Spleen (tissue), 11 donors: ENCODE results near the gene SETBP1. TPM values are rescaled to one million over a fixed set of nuclear protein-coding genes. Genes with fewer than 3 reads are reported as not detected.

Experiments used
- DNase-seq: peaks from one replicate; pipeline ENCODE4 v3.0.0-alpha.2; 2020
- H3K27ac ChIP-seq, 8 donors: fragments of 200-600 bp; sonication (generic) in 7 of 8; 1 replicate in 4 of 8; 2 replicates in 4 of 8; pipeline versions ENCODE4 v1.5.0 to v1.8.0; 2016 to 2021; ENCODE audit warnings: inconsistent platforms in 4 of 8, mild to moderate bottlenecking in 4 of 8, moderate library complexity in 1 of 8
- H3K27me3 ChIP-seq, 7 donors: fragments of 200-600 bp; sonication (generic) in 6 of 7; replicated peaks in 1 of 7; 1 replicate in 4 of 7; 2 replicates in 3 of 7; pipeline versions ENCODE4 v1.5.0 to v1.8.0; 2016 to 2021; ENCODE audit warnings: inconsistent platforms in 3 of 7, mild to moderate bottlenecking in 1 of 7
- H3K36me3 ChIP-seq, 6 donors: fragments of 200-600 bp; sonication (generic) in 5 of 6; 1 replicate in 4 of 6; 2 replicates in 2 of 6; pipeline versions ENCODE4 v1.5.0 to v1.8.0; 2016 to 2021; ENCODE audit warnings: inconsistent platforms in 2 of 6
- H3K4me1 ChIP-seq, 6 donors: fragments of 200-600 bp; sonication (generic) in 5 of 6; 1 replicate in 3 of 6; 2 replicates in 3 of 6; pipeline versions ENCODE4 v1.5.0 to v1.8.0; 2016 to 2021; ENCODE audit warnings: inconsistent platforms in 3 of 6
- H3K4me3 ChIP-seq, 8 donors: fragments of 200-600 bp; sonication (generic) in 7 of 8; 1 replicate in 4 of 8; 2 replicates in 4 of 8; pipeline versions ENCODE4 v1.5.0 to v1.8.0; 2016 to 2021; ENCODE audit warnings: inconsistent platforms in 4 of 8, mild to moderate bottlenecking in 4 of 8, moderate library complexity in 2 of 8
- H3K9me3 ChIP-seq, 8 donors: fragments of 200-600 bp; sonication (generic) in 7 of 8; 1 replicate in 4 of 8; 2 replicates in 4 of 8; pipeline versions ENCODE4 v1.5.0 to v1.8.0; 2016 to 2021; ENCODE audit warnings: inconsistent platforms in 4 of 8
- POLR2A ChIP-seq, 3 donors: fragments of 450-650 bp; IDR thresholded peaks; one replicate each; pipeline ENCODE4 v1.5.1; 2017; ENCODE audit warnings: antibody characterized with exemption in 3 of 3, mild to moderate bottlenecking in 1 of 3
- POLR2AphosphoS5 ChIP-seq, 3 donors: sonication (generic); formaldehyde crosslinking; IDR thresholded peaks; one replicate each; pipeline ENCODE4 v1.5.1; 2017; ENCODE audit warnings: antibody characterized with exemption in 3 of 3
- WGBS, 5 donors: extraction: QIAGEN DNeasy Blood & Tissue Kit in 3 of 5; methylation state at CpG; one replicate each; pipeline versions ENCODE4 v1.1.5 to v1.1.7; 2013 to 2018; 5-methylcytosine and 5-hydroxymethylcytosine counted together
- intact Hi-C: fragments of 100-400 bp; cut with DNase I; formaldehyde crosslinking; loops from one replicate; pipeline ENCODE4 v1.15.0; 2023; ENCODE audit warnings: low total_unique reads
- polyA plus RNA-seq, 3 donors: library from polyadenylated mRNA; stranded (reverse); fragments of 200-250 nt; gene quantifications; one replicate each; pipeline ENCODE4 v1.2.1, GENCODE V29; 2013
- total RNA-seq, 7 donors: library from RNA; depleted of rRNA in 3 of 7; stranded (reverse); fragments of >200 nt in 3 of 7; fragmentation: NEBNext Ultra II Directional in 4 of 7; extraction: Animal tissue kit (Norgen Biotek cat#: 25700) in 4 of 7; gene quantifications; one replicate each; pipeline versions ENCODE4 v1.1.0 to v1.2.1, GENCODE V29; 2016 to 2021
- TF ChIP-seq, protein P1 (sequence below), 11 experiments: fragments of 200-600 bp in 7 of 11; fragments of 450-650 bp in 4 of 11; sonication (generic) in 4 of 11; IDR thresholded peaks in 8 of 11; conservative IDR thresholded peaks in 3 of 11; 1 replicate in 7 of 11; 2 replicates in 4 of 11; pipeline versions ENCODE4 v1.4.0 to v1.8.0; 2016 to 2021; ENCODE audit warnings: antibody characterized with exemption in 11 of 11, inconsistent platforms in 4 of 11, mild to moderate bottlenecking in 1 of 11
- donor health status: healthy with polysubstance abuse.
- donor health status: DM: no; HTN: no; CAD: no; lungs with moderate emphysema.
- donor health status: DM: no; HTN: no; CAD: no.
- donor health status: Bipolar disorder and iron deficiency.
- donor health status: healthy.
- donor health status: DM: no; HTN: no; CAD: no.
- donor health status: DM: yes; HTN: yes; CAD: no.

SETBP1 gene
- total and polyA plus RNA-seq, 10 donors: 2.0 to 50.7 (median 33.1) TPM

DNA sequence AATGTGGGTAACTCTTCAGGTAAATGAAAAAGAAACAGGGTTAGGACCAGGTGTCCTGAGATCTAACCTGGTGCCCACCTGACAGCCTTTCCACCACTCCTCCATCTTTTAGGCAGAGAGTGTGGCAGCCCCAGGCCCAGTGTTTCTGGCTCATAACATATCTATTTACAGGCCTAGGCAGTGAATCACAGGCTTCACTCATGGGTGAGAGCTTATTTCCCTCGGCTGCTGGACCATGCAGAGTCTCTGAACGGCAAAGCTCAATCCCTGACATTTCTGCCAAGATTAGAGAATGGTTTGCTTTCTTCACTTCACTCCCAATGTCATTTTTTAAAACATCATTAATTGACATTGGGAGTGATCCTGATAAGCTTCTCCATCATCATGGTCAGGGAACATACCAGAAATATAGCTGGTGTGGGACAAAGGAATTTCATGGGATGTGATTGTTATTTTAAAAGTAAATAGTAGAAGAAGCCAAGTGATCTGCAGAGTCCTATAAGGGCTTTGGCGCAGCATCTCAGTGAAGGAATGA, 323.9 kb downstream of the SETBP1 start:
- H3K27me3 ChIP-seq: no peaks in the 10 kb centered on the region
- no peaks in the 10 kb centered on the region for H3K36me3 ChIP-seq
- intact Hi-C loops: no loop called here
- H3K4me1 ChIP-seq: peaks cover 6 to 14% (median 10%) of the 10 kb centered on the region in 6 donors
- no peak overlapping the region for H3K27ac ChIP-seq
- WGBS, 5 donors: 82 to 92% (median 90%) methylated on average over 3 of the region's 3 CpGs
- H3K9me3 ChIP-seq: no peaks in the 10 kb centered on the region
- H3K4me3 ChIP-seq: no peak overlapping the region
- TF ChIP-seq, protein P1, sequence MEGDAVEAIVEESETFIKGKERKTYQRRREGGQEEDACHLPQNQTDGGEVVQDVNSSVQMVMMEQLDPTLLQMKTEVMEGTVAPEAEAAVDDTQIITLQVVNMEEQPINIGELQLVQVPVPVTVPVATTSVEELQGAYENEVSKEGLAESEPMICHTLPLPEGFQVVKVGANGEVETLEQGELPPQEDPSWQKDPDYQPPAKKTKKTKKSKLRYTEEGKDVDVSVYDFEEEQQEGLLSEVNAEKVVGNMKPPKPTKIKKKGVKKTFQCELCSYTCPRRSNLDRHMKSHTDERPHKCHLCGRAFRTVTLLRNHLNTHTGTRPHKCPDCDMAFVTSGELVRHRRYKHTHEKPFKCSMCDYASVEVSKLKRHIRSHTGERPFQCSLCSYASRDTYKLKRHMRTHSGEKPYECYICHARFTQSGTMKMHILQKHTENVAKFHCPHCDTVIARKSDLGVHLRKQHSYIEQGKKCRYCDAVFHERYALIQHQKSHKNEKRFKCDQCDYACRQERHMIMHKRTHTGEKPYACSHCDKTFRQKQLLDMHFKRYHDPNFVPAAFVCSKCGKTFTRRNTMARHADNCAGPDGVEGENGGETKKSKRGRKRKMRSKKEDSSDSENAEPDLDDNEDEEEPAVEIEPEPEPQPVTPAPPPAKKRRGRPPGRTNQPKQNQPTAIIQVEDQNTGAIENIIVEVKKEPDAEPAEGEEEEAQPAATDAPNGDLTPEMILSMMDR (IDR thresholded peaks at IDR 0.05 in 8 of 11, conservative IDR thresholded peaks at IDR 0.05 in 3 of 11): no peak
- TF ChIP-seq POLR2A (IDR thresholded peaks at IDR 0.05): no peak
- DNase-seq: no peak

DNA sequence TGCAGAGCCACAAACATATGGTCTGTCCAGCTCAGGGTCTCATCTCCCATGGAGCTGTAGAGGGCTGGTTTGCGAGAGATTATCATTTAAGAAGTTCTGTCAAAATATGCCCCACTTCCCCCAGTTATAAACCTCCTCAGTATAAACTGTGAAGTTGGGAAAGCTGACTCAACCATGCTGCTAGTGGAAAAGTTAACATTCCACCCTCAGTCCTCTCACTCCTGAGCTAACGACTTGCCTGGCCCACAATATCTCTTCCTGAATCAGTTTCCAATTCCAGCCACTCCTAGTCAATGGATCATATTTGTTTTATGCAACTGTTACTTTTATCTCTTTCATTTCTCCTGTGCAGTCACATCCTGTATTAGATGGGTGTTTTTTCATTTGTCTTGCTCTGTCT, 326.2 kb downstream of the SETBP1 start:
- H3K4me1 ChIP-seq: peaks cover 6 to 23% (median 14%) of the 10 kb centered on the region in 6 donors
- TF ChIP-seq, protein P1 (IDR thresholded peaks at IDR 0.05 in 8 of 11, conservative IDR thresholded peaks at IDR 0.05 in 3 of 11): no peak
- no peak for TF ChIP-seq POLR2AphosphoS5 (IDR thresholded peaks at IDR 0.05)
- TF ChIP-seq POLR2A (IDR thresholded peaks at IDR 0.05): no peak
- intact Hi-C loops: no loop called here
- 84 to 93% (median 85%) methylated on average over 2 of the region's 2 CpGs for WGBS, 5 donors
- H3K9me3 ChIP-seq: no peaks in the 10 kb centered on the region
- DNase-seq: no peak
- H3K27ac ChIP-seq: no peak overlapping the region
- H3K4me3 ChIP-seq: no peak overlapping the region
- no peaks in the 10 kb centered on the region for H3K27me3 ChIP-seq
- no peaks in the 10 kb centered on the region for H3K36me3 ChIP-seq

DNA sequence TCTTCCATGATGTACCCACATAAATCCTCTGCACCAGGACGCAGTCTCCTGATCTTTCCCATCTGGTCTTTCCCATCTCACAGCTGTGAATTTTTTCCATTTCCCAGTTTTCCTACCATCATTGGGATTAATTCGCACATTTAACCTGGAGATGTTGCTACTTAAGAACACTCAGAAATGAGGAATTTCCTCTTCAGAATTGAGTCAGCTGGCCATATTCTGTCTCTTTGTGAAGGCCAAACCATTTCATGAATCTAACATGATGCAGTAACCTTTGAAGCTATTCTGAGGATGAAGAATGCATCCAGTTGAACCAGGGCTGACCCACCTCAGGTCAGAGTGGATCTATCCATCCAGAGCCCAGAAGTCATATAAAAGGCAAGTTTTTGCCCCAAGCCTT, 326.8 kb downstream of the SETBP1 start:
- WGBS, 5 donors: 94 to 97% (median 94%) methylated on average over 2 of the region's 2 CpGs
- Histone ChIP-seq H3K36me3 (no peaks in the 10 kb centered on the region), H3K9me3 (no peaks in the 10 kb centered on the region), H3K27me3 (no peaks in the 10 kb centered on the region), H3K4me3 (no peak overlapping the region), H3K4me1 (peaks cover 6 to 23% (median 14%) of the 10 kb centered on the region in 6 donors), H3K27ac (no peak overlapping the region)
- DNase-seq: no peak
- TF ChIP-seq, protein P1 (IDR thresholded peaks at IDR 0.05 in 8 of 11, conservative IDR thresholded peaks at IDR 0.05 in 3 of 11): no peak
- TF ChIP-seq POLR2AphosphoS5 (IDR thresholded peaks at IDR 0.05) (no peak), POLR2A (IDR thresholded peaks at IDR 0.05) (no peak)
- intact Hi-C loops: no loop called here

DNA sequence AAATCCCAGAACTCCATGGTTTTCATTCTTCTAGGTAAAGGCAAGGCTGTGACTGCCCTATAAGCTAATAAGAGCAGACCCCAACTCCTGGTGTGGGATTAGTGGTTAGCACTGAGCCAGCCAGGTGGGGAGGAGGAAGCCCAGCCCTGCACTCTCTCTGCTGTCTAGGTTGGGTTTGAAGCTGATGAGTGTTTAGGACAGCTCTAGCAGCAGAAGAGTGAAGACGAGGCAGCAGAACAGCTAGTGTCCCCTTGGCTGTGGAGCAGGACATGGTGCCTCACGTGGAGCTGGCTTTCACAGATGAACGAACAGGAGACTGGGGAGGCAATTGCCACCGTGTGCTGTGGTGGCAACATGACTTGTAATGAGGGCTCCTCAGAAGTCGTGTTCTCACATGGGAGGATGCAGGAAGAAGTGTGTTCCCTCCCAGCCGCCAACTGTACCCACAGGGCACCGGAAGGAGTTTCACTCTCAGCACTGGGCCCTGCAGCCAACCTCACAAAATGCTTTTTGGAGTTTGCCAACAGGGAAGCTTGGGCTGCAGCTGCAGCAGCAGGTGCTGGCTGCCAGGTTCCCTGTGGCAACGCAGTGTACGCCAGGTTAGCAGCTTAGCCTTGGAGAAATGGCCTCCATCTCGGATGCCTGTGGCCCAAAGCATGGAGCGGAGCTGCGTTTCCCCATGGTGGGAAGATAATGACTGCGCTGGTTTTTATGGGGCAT, 328.2 kb downstream of the SETBP1 start:
- Histone ChIP-seq H3K36me3 (no peaks in the 10 kb centered on the region), H3K9me3 (no peaks in the 10 kb centered on the region), H3K4me1 (peaks cover 6 to 23% (median 14%) of the 10 kb centered on the region in 6 donors), H3K27ac (peak overlapping the region in 2 of 8 donors; percentile 7 to 41), H3K27me3 (no peaks in the 10 kb centered on the region), H3K4me3 (no peak overlapping the region)
- TF ChIP-seq, protein P1 (IDR thresholded peaks at IDR 0.05 in 8 of 11, conservative IDR thresholded peaks at IDR 0.05 in 3 of 11): no peak
- peak in 1 of 3 donors; percentile 25 for TF ChIP-seq POLR2AphosphoS5 (IDR thresholded peaks at IDR 0.05)
- intact Hi-C loops: no loop called here
- peak; percentile 74 for DNase-seq
- whole genome bisulfite sequencing, 5 donors: 64 to 74% (median 72%) methylated on average over 11 to 13 of the region's 13 CpGs
